GM18861 (cell line): Measurements from ENCODE around the gene KLHL1.

ENCODE experiments used
- ATAC-seq: cut with Tn5 transposase; IDR thresholded peaks from one replicate; pipeline ENCODE4 v1.9.1; 2021; ENCODE audit not compliant: unreplicated experiment

The KLHL1 gene

GRCh38 chr13:69882451-69882850 is 225.8 kb downstream of the KLHL1 start:
- ATAC-seq = no peak

GRCh38 chr13:69879936-69880335 is 228.3 kb downstream of the KLHL1 start:
- ATAC-seq = no peak

- no peak for ATAC-seq
These were observed 235.8 kb downstream of the KLHL1 start for GRCh38 chr13:69872321-69873047.

GRCh38 chr13:69866555-69866954 is 241.7 kb downstream of the KLHL1 start:
- ATAC-seq = no peak

GRCh38 chr13:69857183-69857821 is 250.9 kb downstream of the KLHL1 start:
- peak; percentile 85 for ATAC-seq

GRCh38 chr13:69856331-69856730 is 251.9 kb downstream of the KLHL1 start:
- no peak for ATAC-seq

GRCh38 chr13:69828527-69828926 is 279.7 kb downstream of the KLHL1 start:
- ATAC-seq = no peak

GRCh38 chr13:69820180-69820579 is 288.1 kb downstream of the KLHL1 start:
- ATAC-seq = no peak

- no peak for ATAC-seq
These were observed 290.9 kb downstream of the KLHL1 start for GRCh38 chr13:69817333-69817869.

- no peak for ATAC-seq
These were observed 299.1 kb downstream of the KLHL1 start for GRCh38 chr13:69809152-69809551.

- no peak for ATAC-seq
These were observed 312.0 kb downstream of the KLHL1 start for GRCh38 chr13:69796256-69796655.

GRCh38 chr13:69793783-69794453 is 314.3 kb downstream of the KLHL1 start:
- ATAC-seq = no peak

GRCh38 chr13:69776937-69777336 is 331.3 kb downstream of the KLHL1 start:
- ATAC-seq = no peak

- no peak for ATAC-seq
These were observed 338.6 kb downstream of the KLHL1 start for GRCh38 chr13:69769608-69770007.

GRCh38 chr13:69761581-69761980 is 346.7 kb downstream of the KLHL1 start:
- ATAC-seq = no peak

GRCh38 chr13:69755101-69755500 is 353.2 kb downstream of the KLHL1 start:
- ATAC-seq = no peak

- ATAC-seq = no peak
These were observed 357.0 kb downstream of the KLHL1 start for GRCh38 chr13:69751259-69751658.

GRCh38 chr13:69737129-69737935 is 370.9 kb downstream of the KLHL1 start:
- ATAC-seq = no peak

GRCh38 chr13:69721631-69722030 is 386.6 kb downstream of the KLHL1 start:
- no peak for ATAC-seq

- no peak for ATAC-seq
These were observed 387.8 kb downstream of the KLHL1 start for GRCh38 chr13:69720278-69720983.
